Right cardiac atrium (tissue), 5 donors: ENCODE measurements around the gene SUCO. TPM values are rescaled to one million over a fixed set of nuclear protein-coding genes. Genes with fewer than 3 reads are reported as not detected.
"Not testable (repeated sequence)": the region's sequence is repeated elsewhere in the genome, so short reads cannot be mapped to it uniquely, and the experiment has no call there.

Experiments
- ATAC-seq, 2 donors: fragments of 200-7000 bp; cut with Tn5 transposase; one replicate each; pipeline versions ENCODE4 v1.8.0 to v1.9.1; 2020; ENCODE audit warnings: moderate library complexity in 2 of 2, mild to moderate bottlenecking in 1 of 2
- DNase-seq, 3 donors: peaks; one replicate each; pipeline ENCODE4 v3.0.0-alpha.2; 2020
- H3K27ac ChIP-seq: one replicate; pipeline ENCODE4 v1.5.1; 2013; ENCODE audit warnings: mild to moderate bottlenecking, low read length, control low read depth, moderate library complexity
- H3K27me3 ChIP-seq: one replicate; pipeline ENCODE4 v1.6.1; 2013; ENCODE audit not compliant: control insufficient read depth, insufficient read depth
- H3K4me1 ChIP-seq: one replicate; pipeline ENCODE4 v1.6.1; 2013; ENCODE audit warnings: low read length; ENCODE audit not compliant: control insufficient read depth, insufficient read depth
- H3K4me3 ChIP-seq: one replicate; pipeline ENCODE4 v1.5.1; 2013; ENCODE audit warnings: low read length, control low read depth
- H3K9me3 ChIP-seq: one replicate; pipeline ENCODE4 v1.6.1; 2013; ENCODE audit warnings: low read length; ENCODE audit not compliant: control insufficient read depth
- WGBS: extraction: QIAGEN DNeasy Blood & Tissue Kit; methylation state at CpG from one replicate; pipeline ENCODE4 v1.1.7; 2013; 5-methylcytosine and 5-hydroxymethylcytosine counted together
- intact Hi-C, 4 donors: fragments of 100-400 bp; cut with DNase I; formaldehyde crosslinking; loops; one replicate each; pipeline versions ENCODE4 v1.11.0 to v1.14.0; 2022 to 2023
- polyA plus RNA-seq: library from polyadenylated mRNA; stranded (reverse); fragments of 200-250 nt; gene quantifications from one replicate; pipeline ENCODE4 v1.2.3, GENCODE V29; 2013
- total RNA-seq, 4 donors: library from RNA; stranded (reverse); fragmentation: NEBNext Ultra II Directional; extraction: Animal tissue kit (Norgen Biotek cat#: 25700); gene quantifications; one replicate each; pipeline ENCODE4 v1.2.1, GENCODE V29; 2021
- donor health status: healthy with polysubstance abuse.
- donor health status: DM: no; HTN: yes; CAD: no.
- donor health status: DM: no; HTN: no; CAD: no.
- donor health status: DM: no; HTN: yes; CAD: no; lungs with severe emphysema.
- donor health status: DM: yes; HTN: yes; CAD: no.

The SUCO gene
- total and polyA plus RNA-seq, 5 donors, result 10.3 to 36.1 (median 31.7) TPM

DNA sequence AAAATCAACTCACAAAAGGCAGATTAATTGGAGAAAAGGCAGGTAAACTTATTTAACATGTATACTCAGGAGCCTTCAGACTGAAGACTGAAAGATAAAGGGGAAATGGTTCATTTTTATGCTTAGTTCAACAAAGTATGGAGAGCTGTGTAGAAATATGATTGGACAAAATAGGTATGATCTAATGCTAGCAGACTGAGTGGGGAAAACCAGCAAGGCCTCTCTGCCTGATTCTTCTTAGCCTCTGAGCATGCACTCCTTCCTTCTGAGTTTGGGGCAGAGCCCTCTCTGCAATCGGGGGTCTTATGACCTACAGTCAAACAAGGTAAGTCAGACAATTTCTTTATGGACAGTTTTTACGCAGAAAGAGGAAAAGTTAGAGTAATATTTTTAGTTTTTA lies 38.8 kb upstream of the SUCO start:
- intact Hi-C loops, result no loop called here
- H3K4me3 ChIP-seq, result no peak overlapping the region
- H3K27me3 ChIP-seq, result no peaks in the 10 kb centered on the region
- H3K27ac ChIP-seq, result no peak overlapping the region
- DNase-seq (no peak), ATAC-seq (no peak)
- H3K9me3 ChIP-seq, result no peaks in the 10 kb centered on the region
- WGBS, result 92% methylated on average over 2 of the region's 2 CpGs
- peaks cover 2% of the 10 kb centered on the region for H3K4me1 ChIP-seq

DNA sequence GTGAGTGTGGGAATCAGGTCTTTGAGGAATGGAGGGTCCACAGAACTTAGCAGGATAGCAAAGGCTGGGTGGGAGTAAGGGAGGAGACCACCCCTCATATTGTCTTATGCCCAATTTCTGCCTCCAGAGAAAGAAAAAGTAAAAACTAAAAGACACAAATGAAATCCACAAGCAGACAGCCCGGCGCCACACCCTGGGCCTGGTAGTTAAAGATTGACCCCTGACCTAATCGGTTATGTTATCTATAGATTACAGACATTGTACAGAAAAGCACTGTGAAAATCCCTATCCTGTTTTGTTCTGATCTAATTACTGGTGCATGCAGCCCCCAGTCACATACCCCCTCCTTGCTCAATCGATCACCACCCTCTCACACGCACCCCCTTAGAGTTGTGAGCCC lies 36.8 kb upstream of the SUCO start:
- ATAC-seq, DNase-seq, H3K9me3 ChIP-seq, intact Hi-C loops, H3K4me3 ChIP-seq, H3K4me1 ChIP-seq, H3K27me3 ChIP-seq, H3K27ac ChIP-seq: not testable (repeated sequence)
- WGBS, result 80% methylated on average over 5 of the region's 5 CpGs

DNA sequence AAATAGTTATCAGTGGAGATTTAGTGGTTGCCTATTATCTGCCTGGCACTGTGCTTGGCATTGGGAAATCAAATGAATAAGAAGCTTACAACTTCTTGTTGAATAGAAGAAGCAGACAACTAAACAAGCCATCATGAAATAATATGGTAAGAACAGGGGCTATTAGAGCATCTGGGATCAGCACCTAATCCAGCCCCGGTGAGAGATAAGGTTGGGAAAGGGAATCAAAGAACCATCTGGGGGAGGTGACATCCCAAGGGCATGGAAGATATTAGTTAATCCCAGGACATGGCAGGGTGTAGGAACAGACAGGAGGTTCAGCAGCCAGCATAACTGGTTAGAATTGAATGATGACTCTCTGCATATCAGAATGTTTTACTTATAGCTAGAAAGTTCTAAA lies 36.3 kb upstream of the SUCO start:
- Histone ChIP-seq H3K4me1 (peaks cover 2% of the 10 kb centered on the region), H3K27ac (no peak overlapping the region), H3K4me3 (no peak overlapping the region), H3K9me3 (no peaks in the 10 kb centered on the region), H3K27me3 (no peaks in the 10 kb centered on the region)
- 17% methylated on average over 1 of the region's 1 CpG for WGBS
- DNase-seq (no peak), ATAC-seq (no peak)
- intact Hi-C loops, result no loop called here

- H3K9me3 ChIP-seq, result no peaks in the 10 kb centered on the region
- peaks cover 2% of the 10 kb centered on the region for H3K4me1 ChIP-seq
- no peak overlapping the region for H3K4me3 ChIP-seq
- intact Hi-C loops, result no loop called here
- WGBS, result 22% methylated on average over 5 of the region's 5 CpGs
- H3K27ac ChIP-seq, result peak overlapping the region; percentile 54
- peak; percentile 38 to 48 for ATAC-seq
- H3K27me3 ChIP-seq, result no peaks in the 10 kb centered on the region
- DNase-seq, result peak in 1 of 3 donors; percentile 50
These were observed 35.7 kb upstream of the SUCO start for GRCh38 chr1:172497230-172497629.

- Histone ChIP-seq H3K4me3 (no peak overlapping the region), H3K27ac (no peak overlapping the region), H3K27me3 (no peaks in the 10 kb centered on the region), H3K4me1 (peaks cover 2% of the 10 kb centered on the region), H3K9me3 (no peaks in the 10 kb centered on the region)
- ATAC-seq (no peak), DNase-seq (no peak)
- 87% methylated on average over 2 of the region's 2 CpGs for WGBS
- intact Hi-C loops, result no loop called here
These were observed 34.1 kb upstream of the SUCO start for GRCh38 chr1:172498857-172499256.

DNA sequence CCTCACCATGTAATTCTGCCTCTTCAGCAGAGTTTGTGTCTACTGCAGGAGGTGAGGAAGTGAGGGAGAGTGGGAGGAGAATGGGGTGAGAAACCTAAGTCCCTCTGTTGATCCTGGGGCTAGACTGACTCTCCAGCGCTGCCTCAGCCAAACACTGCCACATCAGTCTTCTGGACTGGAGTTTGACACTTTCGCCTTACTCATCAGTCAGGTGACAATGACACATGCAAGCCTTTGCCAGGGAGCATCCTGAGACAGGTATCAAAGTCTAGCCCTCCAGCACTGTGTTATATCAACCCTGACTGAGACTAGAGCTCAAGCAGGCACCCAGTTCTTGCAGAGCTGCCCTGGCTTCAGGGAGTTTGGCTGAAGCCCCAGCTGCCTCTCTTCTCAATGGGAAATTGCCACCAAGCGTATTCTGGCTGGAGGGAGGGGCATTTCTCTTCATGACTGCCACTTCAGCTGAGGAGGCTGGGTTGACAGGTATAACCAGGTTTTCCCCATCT lies 33.3 kb upstream of the SUCO start:
- H3K27ac ChIP-seq, result no peak overlapping the region
- H3K27me3 ChIP-seq, result no peaks in the 10 kb centered on the region
- peaks cover 2% of the 10 kb centered on the region for H3K4me1 ChIP-seq
- ATAC-seq (peak; percentile 17 to 54), DNase-seq (no peak)
- no peaks in the 10 kb centered on the region for H3K9me3 ChIP-seq
- intact Hi-C loops, result no loop called here
- no peak overlapping the region for H3K4me3 ChIP-seq
- WGBS, result 71% methylated on average over 3 of the region's 3 CpGs

- intact Hi-C loops, result no loop called here
- Histone ChIP-seq H3K4me3 (no peak overlapping the region), H3K27ac (no peak overlapping the region), H3K9me3 (no peaks in the 10 kb centered on the region), H3K4me1 (peaks cover 2% of the 10 kb centered on the region), H3K27me3 (no peaks in the 10 kb centered on the region)
- DNase-seq (no peak), ATAC-seq (no peak)
- WGBS, result 73% methylated on average over 2 of the region's 2 CpGs
These were observed 32.7 kb upstream of the SUCO start for GRCh38 chr1:172500207-172500606.

- DNase-seq (no peak), ATAC-seq (peak in 1 of 2 donors; percentile 38)
- H3K27ac ChIP-seq, result no peak overlapping the region
- intact Hi-C loops, result no loop called here
- no peaks in the 10 kb centered on the region for H3K4me1 ChIP-seq
- no peak overlapping the region for H3K4me3 ChIP-seq
- no peaks in the 10 kb centered on the region for H3K9me3 ChIP-seq
- no peaks in the 10 kb centered on the region for H3K27me3 ChIP-seq
These were observed 25.2 kb upstream of the SUCO start for GRCh38 chr1:172507741-172508140.

GRCh38 chr1:172510479-172510878 lies 22.5 kb upstream of the SUCO start:
- WGBS, result 97% methylated on average over 3 of the region's 3 CpGs

DNA sequence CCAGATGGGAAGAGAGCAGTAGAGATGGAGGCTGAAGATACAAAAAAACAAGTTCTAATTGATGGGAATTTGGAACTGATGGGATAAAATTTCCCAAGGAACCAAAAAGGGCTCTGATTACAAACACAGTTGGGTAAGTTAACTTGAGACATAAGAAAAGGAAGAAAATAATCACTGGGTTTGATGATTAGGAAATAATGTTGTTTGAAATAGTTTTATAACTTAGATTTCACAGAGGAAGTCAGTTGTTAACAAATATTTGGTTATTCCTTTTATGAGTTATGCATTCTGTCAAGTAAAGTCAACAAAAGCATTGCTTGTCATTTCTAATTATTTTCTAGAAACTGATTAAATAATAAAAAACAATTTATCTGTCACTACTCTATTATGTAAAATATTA lies 20.4 kb upstream of the SUCO start:
- no peak for ATAC-seq
- intact Hi-C loops, result no loop called here
- H3K4me3 ChIP-seq, result no peak overlapping the region

More at GRCh38 chr1:172510479-172510878, 22.5 kb upstream of the SUCO start:
- H3K9me3 ChIP-seq, result no peaks in the 10 kb centered on the region
- no peak overlapping the region for H3K4me3 ChIP-seq
- ATAC-seq (no peak), DNase-seq (no peak)
- intact Hi-C loops, result no loop called here
- H3K27me3 ChIP-seq, result no peaks in the 10 kb centered on the region
- no peak overlapping the region for H3K27ac ChIP-seq
- H3K4me1 ChIP-seq, result no peaks in the 10 kb centered on the region

GRCh38 chr1:172513479-172513878 lies 19.5 kb upstream of the SUCO start:
- H3K27ac ChIP-seq, result no peak overlapping the region
- ATAC-seq (no peak), DNase-seq (no peak)
- no peaks in the 10 kb centered on the region for H3K4me1 ChIP-seq
- no peak overlapping the region for H3K4me3 ChIP-seq
- H3K9me3 ChIP-seq, result no peaks in the 10 kb centered on the region
- no peaks in the 10 kb centered on the region for H3K27me3 ChIP-seq
- intact Hi-C loops, result no loop called here

More for the DNA sequence above, 20.4 kb upstream of the SUCO start:
- Histone ChIP-seq H3K27me3 (no peaks in the 10 kb centered on the region), H3K9me3 (no peaks in the 10 kb centered on the region), H3K27ac (no peak overlapping the region), H3K4me1 (no peaks in the 10 kb centered on the region)
- DNase-seq, result no peak

DNA sequence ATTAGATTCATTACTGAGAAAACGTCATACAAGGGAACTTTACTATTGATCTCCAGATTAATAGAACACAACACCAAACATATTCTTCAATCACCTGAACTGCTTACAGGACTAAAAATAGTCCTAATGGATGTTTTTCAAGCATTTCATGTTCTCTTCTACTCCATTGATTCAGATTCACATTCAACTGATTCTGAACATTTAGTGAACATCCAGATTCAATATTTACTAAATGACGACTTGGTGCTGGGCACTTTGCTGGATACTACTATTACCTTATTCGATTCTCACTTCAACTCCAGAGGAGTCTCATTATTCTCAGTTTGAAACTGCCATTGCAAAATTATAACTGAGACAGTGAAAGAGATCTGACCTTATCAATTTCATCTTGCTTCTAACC lies 18.8 kb upstream of the SUCO start:
- DNase-seq, result no peak
- Histone ChIP-seq H3K27ac (no peak overlapping the region), H3K27me3 (no peaks in the 10 kb centered on the region), H3K4me3 (no peak overlapping the region), H3K4me1 (no peaks in the 10 kb centered on the region), H3K9me3 (no peaks in the 10 kb centered on the region)
- 89% methylated on average over 3 of the region's 3 CpGs for WGBS
- intact Hi-C loops, result no loop called here
- no peak for ATAC-seq
